ENCODE results near the gene SNRPD2.
"Not testable (repeated sequence)": the region's sequence is repeated elsewhere in the genome, so short reads cannot be mapped to it uniquely, and the experiment has no call there.

SNRPD2 gene

DNA sequence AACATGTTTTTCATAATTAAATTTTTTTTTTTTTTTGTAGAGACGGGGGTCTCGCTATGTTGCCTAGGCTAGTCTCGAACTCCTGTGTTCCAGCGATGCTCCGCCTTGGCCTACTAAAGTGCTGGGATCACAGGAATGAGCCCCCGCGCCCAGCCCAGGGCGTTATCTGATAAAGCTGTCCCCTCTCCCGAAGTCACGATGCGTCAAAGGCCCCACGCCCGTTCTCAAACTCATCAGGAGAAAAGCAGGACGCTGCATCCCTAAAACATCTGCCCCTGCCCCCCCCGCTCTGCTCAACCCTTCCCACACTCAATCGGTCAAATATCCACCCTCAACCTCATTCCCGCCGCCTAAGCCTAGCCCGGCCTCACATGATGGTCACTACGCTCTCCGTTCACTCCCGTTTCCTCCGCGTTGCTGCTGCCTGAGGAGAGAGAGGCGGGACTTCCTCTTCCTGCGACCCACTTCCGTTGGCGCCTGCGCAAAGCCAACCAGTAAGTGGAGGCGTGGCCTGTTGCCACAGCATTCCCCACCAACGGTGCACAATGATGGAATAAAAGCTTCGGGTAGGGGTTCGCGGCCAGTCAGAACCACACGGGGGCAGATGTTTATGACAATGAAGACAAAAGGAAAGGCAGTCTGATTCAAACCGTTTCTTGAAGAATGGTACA lies at the start of gene SNRPD2:
SNRPD2 (minus strand) TSS at position 438 of the 671 bp plus-strand sequence; CDS start at position 373, 65 bp downstream.
- DNase-seq = peak; percentile 98

DNA sequence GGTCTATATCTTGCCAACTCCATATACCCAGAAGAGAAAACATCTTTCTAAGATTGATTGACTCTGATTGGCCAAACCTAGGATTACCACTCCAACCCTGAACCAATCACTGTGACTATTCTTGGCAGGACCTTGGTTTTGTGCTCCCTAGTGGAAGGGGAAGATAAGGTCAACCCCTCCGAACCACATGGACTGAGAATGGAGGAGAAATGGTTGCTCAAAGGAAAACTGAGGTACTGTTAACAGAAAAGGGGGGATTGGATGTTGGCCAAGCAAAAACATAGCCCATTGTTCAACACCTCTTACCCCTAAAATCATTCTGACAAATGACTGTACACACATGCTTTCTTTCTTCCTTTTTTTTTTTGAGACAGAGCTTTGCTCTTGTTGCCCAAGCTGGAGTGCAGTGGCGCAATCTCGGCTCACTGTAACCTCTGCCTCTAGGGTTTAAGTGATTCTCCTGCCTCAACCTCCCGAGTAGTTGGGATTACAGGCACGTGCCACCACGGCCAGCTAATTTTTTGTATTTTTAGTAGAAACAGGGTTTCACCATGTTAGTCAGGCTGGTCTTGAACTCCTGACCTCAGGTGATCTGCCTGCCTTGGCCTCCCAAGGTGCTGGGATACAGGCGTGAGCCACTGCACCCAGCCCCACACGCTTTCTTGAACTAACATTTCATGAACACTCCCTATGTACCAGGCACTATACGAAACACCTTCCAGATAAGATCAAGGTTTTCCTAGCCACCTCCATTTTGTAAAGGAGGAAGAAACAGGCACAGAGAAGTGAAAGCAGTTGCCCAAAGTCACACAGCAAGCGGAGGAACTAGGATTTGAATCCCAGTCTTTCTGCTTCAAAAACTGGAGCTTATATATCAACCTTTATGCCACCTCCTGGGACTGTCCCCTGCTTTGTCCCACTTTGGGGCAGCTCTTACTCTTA lies 48.0 kb upstream of the SNRPD2 start:
- no peak for DNase-seq

GRCh38 chr19:45733160-45733810 lies 41.5 kb upstream of the SNRPD2 start, which contains the start of gene MEIOSIN:
MEIOSIN (plus strand) TSS chr19:45733439; CDS start chr19:45735377, 1,938 bp downstream.
- DNase-seq = no peak

GRCh38 chr19:45730368-45731288 lies 38.9 kb upstream of the SNRPD2 start, which contains the start of gene FBXO46:
FBXO46 (minus strand) TSS chr19:45730896; CDS start chr19:45713495, 17,401 bp downstream.
- peak; percentile 99 for DNase-seq

DNA sequence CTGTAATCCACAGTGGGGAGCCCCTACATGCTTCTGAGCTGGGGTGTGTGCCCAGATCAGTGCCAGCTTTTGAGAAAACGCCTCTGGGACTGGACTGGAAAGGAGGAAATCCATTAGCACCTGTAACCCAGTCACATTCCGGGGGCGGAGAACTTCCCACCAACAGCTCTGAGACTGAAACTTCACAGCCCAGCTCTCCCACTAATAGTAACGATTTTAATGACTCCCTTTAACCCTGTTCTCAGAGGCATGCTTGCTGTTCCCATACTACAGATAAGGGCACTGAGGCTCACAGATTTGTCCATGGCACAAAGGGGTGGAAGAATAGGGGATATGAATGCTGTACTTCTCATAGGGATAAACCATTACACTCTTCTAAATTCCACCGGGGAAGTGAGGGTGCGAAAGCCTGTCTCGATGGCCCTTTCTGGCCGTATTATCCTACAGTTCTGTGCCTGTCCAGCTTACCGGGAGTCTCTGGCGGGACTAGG lies 38.1 kb upstream of the SNRPD2 start:
- DNase-seq = no peak

- not testable (repeated sequence) for DNase-seq
These were observed 36.9 kb upstream of the SNRPD2 start for GRCh38 chr19:45728683-45729082.

- DNase-seq = not testable (repeated sequence)
These were observed 28.3 kb upstream of the SNRPD2 start for GRCh38 chr19:45720065-45720464.

DNA sequence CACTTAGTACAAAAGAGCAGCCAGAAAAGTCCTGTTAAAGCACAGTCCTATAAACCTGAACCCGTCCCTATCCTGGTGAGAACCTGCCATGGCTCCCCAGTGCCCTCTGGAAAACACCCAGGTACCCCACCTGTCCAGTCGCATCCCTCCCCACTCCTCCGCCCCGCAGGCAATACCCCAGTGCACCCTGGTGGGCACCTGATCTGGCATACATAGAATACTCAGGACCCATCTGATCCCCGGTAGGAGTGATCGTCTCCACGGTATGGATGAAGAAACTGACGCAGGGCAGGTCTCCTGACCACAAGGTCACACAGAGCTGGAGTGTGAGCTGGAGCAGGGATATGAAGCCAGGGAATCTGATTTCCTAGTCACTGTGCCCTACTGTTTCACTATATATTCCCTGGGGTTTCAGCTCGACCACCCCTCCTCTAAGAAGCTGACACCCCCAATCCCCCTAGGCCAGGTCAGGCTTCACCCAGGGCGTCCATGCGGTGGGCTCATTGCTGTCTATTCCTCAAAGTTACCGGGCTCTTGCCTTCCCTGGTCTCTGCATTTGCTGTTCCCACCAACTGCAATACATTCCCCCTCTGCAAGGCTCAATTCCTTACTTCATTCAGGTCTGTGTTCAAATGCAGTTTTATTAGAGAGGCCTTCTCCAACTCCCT lies 26.4 kb upstream of the SNRPD2 start:
- DNase-seq = no peak

DNA sequence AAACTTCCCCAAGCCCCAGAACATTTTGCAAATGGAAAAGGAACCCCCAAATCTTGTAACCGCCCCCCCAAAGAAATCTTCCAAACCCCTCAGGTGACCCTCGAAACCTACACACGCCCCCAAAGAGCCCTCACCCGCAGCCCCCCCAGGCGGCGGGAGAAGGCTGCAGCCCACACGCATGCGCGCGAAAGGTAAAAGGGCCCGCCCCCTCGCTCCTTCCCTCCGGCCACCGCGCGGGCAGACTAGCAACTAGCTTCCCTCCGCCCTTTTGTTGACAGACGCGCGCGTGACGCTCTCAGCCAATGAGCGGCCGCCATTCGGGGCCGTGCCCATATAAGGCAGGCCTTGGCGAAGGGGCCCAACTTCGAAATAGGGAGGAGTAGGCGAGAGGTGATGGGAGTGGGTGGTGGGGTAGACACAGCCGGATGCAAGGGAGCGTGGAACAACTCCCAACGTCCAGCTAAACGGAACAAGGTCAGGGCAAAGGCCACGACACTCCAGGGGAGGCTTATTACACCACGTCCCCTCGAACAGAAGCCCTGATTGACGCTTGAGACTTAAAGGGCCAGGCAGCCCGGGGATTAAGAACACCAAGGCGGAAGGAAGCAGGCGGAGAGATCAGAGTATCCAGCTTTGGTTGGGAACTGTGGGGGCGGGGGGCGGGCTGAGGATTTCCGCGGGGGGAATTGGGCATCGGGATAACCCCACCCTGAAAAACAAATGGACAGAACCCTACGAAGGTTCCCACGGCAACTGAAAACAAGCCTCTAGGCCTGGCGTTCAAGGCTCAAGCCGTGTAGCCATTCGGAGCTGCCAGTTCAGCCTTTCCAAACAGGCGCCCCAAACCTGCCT lies 25.6 kb upstream of the SNRPD2 start:
- DNase-seq = peak; percentile 100

- no peak for DNase-seq
These were observed 24.8 kb upstream of the SNRPD2 start for GRCh38 chr19:45716359-45717130.

GRCh38 chr19:45715139-45715538 lies 23.4 kb upstream of the SNRPD2 start:
- DNase-seq = no peak

GRCh38 chr19:45713141-45713540 lies 21.4 kb upstream of the SNRPD2 start:
- no peak for DNase-seq

GRCh38 chr19:45712699-45713067 lies 20.9 kb upstream of the SNRPD2 start:
- DNase-seq = no peak

DNA sequence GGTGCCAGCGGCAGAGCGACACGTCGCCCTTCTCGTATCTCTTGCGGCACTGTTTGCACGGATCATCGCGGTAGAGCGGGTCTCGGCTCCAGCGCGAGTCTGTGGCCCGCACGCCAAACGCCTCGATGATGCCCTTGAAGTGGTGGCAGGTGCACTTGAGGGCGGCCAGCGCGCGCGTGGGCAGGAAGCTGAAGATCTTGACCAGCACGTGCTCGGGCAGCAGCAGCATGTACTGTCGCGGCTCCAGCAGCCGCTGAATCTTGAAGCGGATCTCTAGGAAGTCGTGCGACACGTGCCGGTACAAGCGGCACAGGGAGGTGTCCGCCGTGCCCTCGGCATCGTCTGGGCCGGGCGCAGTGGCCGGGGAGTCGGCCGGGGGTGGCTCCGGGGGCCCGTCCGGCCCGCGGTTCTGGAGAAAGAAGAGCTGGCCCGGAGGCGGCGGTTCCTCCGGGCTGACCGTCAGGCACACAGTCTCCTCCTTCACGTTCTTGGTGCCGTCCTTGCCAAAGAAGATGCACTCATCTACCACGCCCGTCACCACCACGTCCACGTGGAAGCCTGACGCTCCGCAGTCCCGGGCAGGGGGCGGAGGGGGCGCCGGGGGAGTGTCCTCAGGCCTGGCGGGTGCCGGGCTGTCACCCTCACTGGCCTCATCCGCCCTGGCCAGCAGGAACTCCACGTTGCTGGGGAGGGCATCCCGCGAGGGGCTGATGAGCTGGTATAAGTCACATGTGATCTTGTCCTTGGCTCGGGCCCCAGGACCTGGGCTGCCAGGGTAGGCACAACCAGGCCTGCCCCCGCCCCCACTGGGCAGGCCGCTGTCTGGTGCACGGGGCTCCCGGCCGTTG lies 20.3 kb upstream of the SNRPD2 start:
- DNase-seq = no peak

DNA sequence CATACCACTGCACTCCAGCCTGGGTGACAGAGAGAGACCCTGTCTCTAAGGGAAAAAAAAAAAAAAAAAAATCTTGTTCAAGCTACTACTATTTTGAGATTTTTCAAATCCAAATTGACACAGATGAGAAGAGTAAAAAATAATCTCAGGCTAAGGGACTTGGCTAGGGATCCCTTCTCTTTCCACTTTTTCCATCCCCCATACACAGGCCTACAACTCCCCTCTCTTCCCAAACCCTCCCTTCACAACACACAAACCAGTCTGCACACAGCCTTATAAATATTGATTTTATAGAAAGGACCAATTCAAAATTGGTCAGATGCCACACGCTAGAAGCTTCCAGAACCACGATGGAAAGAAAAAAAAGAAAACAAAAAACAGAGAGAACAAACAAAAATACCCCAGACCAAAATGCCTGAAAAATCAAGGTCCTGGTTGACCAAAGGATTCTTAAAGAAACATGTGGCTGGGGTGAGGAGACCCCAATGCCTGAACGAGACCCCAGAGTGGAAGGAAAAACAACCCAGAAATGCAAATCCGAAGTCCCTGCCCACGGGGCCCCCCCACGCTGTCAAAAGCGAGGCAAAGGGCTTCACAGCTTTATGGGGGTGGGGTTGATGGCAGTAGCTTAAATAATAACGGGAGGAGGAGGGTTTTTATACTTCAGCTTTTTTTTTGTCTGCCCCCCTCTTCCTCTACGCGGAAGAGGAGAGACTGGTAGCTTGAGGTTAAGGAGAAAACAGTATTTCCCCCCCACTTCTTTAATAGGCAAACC lies 18.8 kb upstream of the SNRPD2 start:
- DNase-seq = no peak

DNA sequence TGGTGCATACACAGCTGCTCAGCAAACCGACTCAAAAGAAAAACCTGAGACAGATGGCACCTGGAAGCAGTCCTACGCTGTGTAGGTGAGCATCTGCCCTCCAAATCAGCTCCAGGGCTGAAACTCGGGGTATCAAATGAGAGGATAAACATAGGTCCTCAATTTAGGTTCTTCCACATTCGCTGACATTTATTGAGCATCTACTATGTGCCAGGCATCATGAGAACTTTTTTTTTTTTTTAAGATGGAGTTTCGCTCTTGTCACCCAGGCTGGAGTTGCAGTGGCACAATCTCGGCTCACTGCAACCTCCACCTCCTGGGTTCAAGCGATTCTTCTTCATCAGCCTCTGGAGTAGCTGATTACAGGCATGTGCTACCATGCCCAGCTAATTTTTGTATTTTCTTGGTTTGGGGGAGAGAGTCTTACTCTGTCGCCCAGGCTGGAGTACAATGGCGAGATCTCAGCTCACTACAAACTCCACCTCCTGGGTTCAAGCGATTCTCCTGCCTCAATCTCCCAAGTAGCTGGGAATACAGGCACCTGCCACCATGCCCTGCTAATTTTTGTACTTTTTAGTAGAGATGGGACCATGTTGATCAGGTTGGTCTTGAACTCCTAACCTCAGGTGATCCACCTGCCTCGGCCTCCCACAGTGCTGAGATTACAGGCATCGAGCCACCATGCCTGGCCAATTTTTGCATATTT lies 14.1 kb upstream of the SNRPD2 start:
- DNase-seq = no peak

- no peak for DNase-seq
These were observed 13.4 kb upstream of the SNRPD2 start for GRCh38 chr19:45705115-45705514.

All from islet precursor cell (in vitro differentiated cells).